ENCODE data around the gene TCOF1. TPM values are rescaled to one million over a fixed set of nuclear protein-coding genes. Genes with fewer than 3 reads are reported as not detected.

The TCOF1 gene
- total RNA-seq, 1 donor from 2014 or later: 33.2 TPM

GRCh38 chr5:150406103-150406722 is 48.7 kb downstream of the TCOF1 start:
- H3K4me3 ChIP-seq (ENCODE audit: low read depth, low read length): no peak overlapping the region
- no peak for DNase-seq (ENCODE audit: low read depth)
- no peak for TF ChIP-seq CTCF (IDR thresholded peaks at IDR 0.05; ENCODE audit: insufficient read depth, low read length, poor library complexity, severe bottlenecking)
- no peaks in the 10 kb centered on the region for H3K27me3 ChIP-seq (ENCODE audit: control insufficient read depth, insufficient read depth, low read length)
- H3K36me3 ChIP-seq (ENCODE audit: control insufficient read depth, insufficient read depth, low read length): peaks cover 2% of the 10 kb centered on the region

- Histone ChIP-seq H3K27me3 (ENCODE audit: control insufficient read depth, insufficient read depth, low read length) (no peaks in the 10 kb centered on the region), H3K4me3 (ENCODE audit: low read depth, low read length) (no peak overlapping the region), H3K36me3 (ENCODE audit: control insufficient read depth, insufficient read depth, low read length) (peaks cover 2% of the 10 kb centered on the region)
- no peak for TF ChIP-seq CTCF (IDR thresholded peaks at IDR 0.05; ENCODE audit: insufficient read depth, low read length, poor library complexity, severe bottlenecking)
- DNase-seq (ENCODE audit: low read depth): no peak
Measured at GRCh38 chr5:150406723-150407095, 49.2 kb downstream of the TCOF1 start.

- H3K4me3 ChIP-seq (ENCODE audit: low read depth, low read length): no peak overlapping the region
- H3K27me3 ChIP-seq (ENCODE audit: control insufficient read depth, insufficient read depth, low read length): no peaks in the 10 kb centered on the region
- no peak for TF ChIP-seq CTCF (IDR thresholded peaks at IDR 0.05; ENCODE audit: insufficient read depth, low read length, poor library complexity, severe bottlenecking)
- no peak for DNase-seq (ENCODE audit: low read depth)
- peaks cover 2% of the 10 kb centered on the region for H3K36me3 ChIP-seq (ENCODE audit: control insufficient read depth, insufficient read depth, low read length)
Measured at GRCh38 chr5:150407096-150407720, 49.7 kb downstream of the TCOF1 start.

- Histone ChIP-seq H3K4me3 (ENCODE audit: low read depth, low read length) (no peak overlapping the region), H3K36me3 (ENCODE audit: control insufficient read depth, insufficient read depth, low read length) (no peaks in the 10 kb centered on the region), H3K27me3 (ENCODE audit: control insufficient read depth, insufficient read depth, low read length) (no peaks in the 10 kb centered on the region)
- no peak for TF ChIP-seq CTCF (IDR thresholded peaks at IDR 0.05; ENCODE audit: insufficient read depth, low read length, poor library complexity, severe bottlenecking)
- DNase-seq (ENCODE audit: low read depth): no peak
Measured at GRCh38 chr5:150408231-150408943, 50.9 kb downstream of the TCOF1 start.

GRCh38 chr5:150409638-150410523 is 52.4 kb downstream of the TCOF1 start:
- no peak for TF ChIP-seq CTCF (IDR thresholded peaks at IDR 0.05; ENCODE audit: insufficient read depth, low read length, poor library complexity, severe bottlenecking)
- Histone ChIP-seq H3K4me3 (ENCODE audit: low read depth, low read length) (no peak overlapping the region), H3K36me3 (ENCODE audit: control insufficient read depth, insufficient read depth, low read length) (no peaks in the 10 kb centered on the region), H3K27me3 (ENCODE audit: control insufficient read depth, insufficient read depth, low read length) (no peaks in the 10 kb centered on the region)
- peak; percentile 76 for DNase-seq (ENCODE audit: low read depth)

All from kidney epithelial cell (primary cell).